HCT116 (cell line): ENCODE data around the gene C9orf43. TPM values are rescaled to one million over a fixed set of nuclear protein-coding genes. Genes with fewer than 3 reads are reported as not detected.
"Not testable (repeated sequence)": the region's sequence is repeated elsewhere in the genome, so short reads cannot be mapped to it uniquely, and the experiment has no call there.

Experiments used
- ATAC-seq: fragments of 200-7000 bp; cut with Tn5 transposase; 2 replicates; pipeline ENCODE4 v1.9.1; 2020; ENCODE audit warnings: mild to moderate bottlenecking, moderate library complexity
- BruUV-seq: library from RNA; stranded (reverse); fragments of 400-500 nt; replicated peaks from 2 replicates; lab custom pipeline; 2021; lab: Mats Ljungman, UMichigan
- CTCF ChIA-PET: fragments of 300-600 bp; sonication (Branson Sonifier 250); formaldehyde crosslinking; loops from one replicate; lab custom pipeline; 2021; ENCODE audit warnings: antibody characterized with exemption; lab: Charles Lee
- POLR2A ChIA-PET: fragments of 300-600, 350-600 bp; sonication (Branson Sonifier 250); formaldehyde crosslinking; loops from one replicate; lab custom pipeline; 2021; ENCODE audit warnings: antibody characterized with exemption; lab: Charles Lee
- RAD21 ChIA-PET, 2 experiments: fragments of 300-600 bp; sonication (Branson Sonifier 250); formaldehyde crosslinking; loops; one replicate each; lab custom pipeline; 2023; ENCODE audit warnings: low total read pairs in 2 of 2; ENCODE audit not compliant: uncharacterized antibody in 2 of 2, unreplicated experiment in 2 of 2, low non-redundant PET in 1 of 2; lab: Charles Lee
- DNase-seq: peaks from one replicate; pipeline ENCODE4 v3.0.0-alpha.2; 2010; ENCODE audit warnings: low read depth, low spot score
- H2AFZ ChIP-seq: fragments of 200-600 bp; shearing (Covaris generic), sonication (generic); 2 replicates; pipeline ENCODE4 v1.6.1; 2017; ENCODE audit warnings: low read depth, mixed run types, mixed read lengths, antibody characterized with exemption, low read length; ENCODE audit not compliant: poor library complexity, severe bottlenecking
- H3K27ac ChIP-seq: 2 replicates; pipeline ENCODE4 v1.5.1; 2012; ENCODE audit warnings: low read depth, low read length
- H3K27me3 ChIP-seq: fragments of 200-600 bp; sonication (generic); 2 replicates; pipeline ENCODE4 v1.6.1; 2016; ENCODE audit warnings: mixed run types, low read length, mixed read lengths; ENCODE audit not compliant: insufficient read depth
- H3K36me3 ChIP-seq, 2 experiments: fragments of 200-500 bp in 1 of 2; fragments of 200-600 bp in 1 of 2; sonication (Bioruptor generic) in 1 of 2; sonication (generic) in 1 of 2; 2 replicates each; pipeline versions ENCODE4 v1.5.1 to v1.6.1; 2014 to 2016; ENCODE audit warnings: low read length in 2 of 2, inconsistent platforms in 1 of 2, mixed read lengths in 1 of 2, mixed run types in 1 of 2; ENCODE audit not compliant: insufficient read depth in 2 of 2, control insufficient read depth in 1 of 2
- H3K4me1 ChIP-seq, 2 experiments: fragments of 200-600 bp in 1 of 2; sonication (generic) in 1 of 2; 2 replicates each; pipeline versions ENCODE4 v1.5.1 to v1.6.1; 2012 to 2017; ENCODE audit warnings: low read length in 2 of 2, inconsistent platforms in 1 of 2, mild to moderate bottlenecking in 1 of 2, mixed read lengths in 1 of 2, mixed run types in 1 of 2, moderate library complexity in 1 of 2; ENCODE audit not compliant: insufficient read depth in 2 of 2, control insufficient read depth in 1 of 2
- H3K4me2 ChIP-seq: fragments of 200-600 bp; sonication (generic); 2 replicates; pipeline ENCODE4 v1.6.1; 2017; ENCODE audit warnings: mixed run types, low read length, mixed read lengths
- H3K4me3 ChIP-seq, 2 experiments: fragments of 200-600 bp in 1 of 2; sonication (generic) in 1 of 2; replicated peaks in 1 of 2; 2 replicates each; pipeline ENCODE4 v1.5.1; 2011 to 2016; ENCODE audit warnings: low read length in 2 of 2, control low read depth in 1 of 2, low read depth in 1 of 2, mild to moderate bottlenecking in 1 of 2, mixed read lengths in 1 of 2, mixed run types in 1 of 2
- H3K79me2 ChIP-seq: fragments of 200-600 bp; sonication (generic); 2 replicates; pipeline ENCODE4 v1.6.1; 2017; ENCODE audit warnings: mild to moderate bottlenecking, mixed run types, low read length, moderate library complexity, mixed read lengths; ENCODE audit not compliant: insufficient read depth
- H3K9ac ChIP-seq: fragments of 200-600 bp; sonication (generic); 2 replicates; pipeline ENCODE4 v1.6.1; 2016; ENCODE audit warnings: low read length, mixed read lengths
- H3K9me2 ChIP-seq: fragments of 200-600 bp; sonication (generic), shearing (Covaris generic); 2 replicates; pipeline ENCODE4 v1.6.1; 2017; ENCODE audit warnings: mixed run types, mild to moderate bottlenecking, moderate library complexity; ENCODE audit not compliant: insufficient read depth
- H3K9me3 ChIP-seq, 2 experiments: fragments of 200-500 bp in 1 of 2; fragments of 200-600 bp in 1 of 2; sonication (Bioruptor generic) in 1 of 2; sonication (generic) in 1 of 2; 2 replicates each; pipeline ENCODE4 v1.6.1; 2014 to 2017; ENCODE audit warnings: low read length in 2 of 2, mixed read lengths in 2 of 2, inconsistent platforms in 1 of 2, low read depth in 1 of 2, mild to moderate bottlenecking in 1 of 2, mixed run types in 1 of 2, moderate library complexity in 1 of 2; ENCODE audit not compliant: control insufficient read depth in 1 of 2, insufficient read depth in 1 of 2
- H4K20me1 ChIP-seq: fragments of 200-600 bp; sonication (generic), shearing (Covaris generic); 2 replicates; pipeline ENCODE4 v1.6.1; 2017; ENCODE audit warnings: mixed run types, mild to moderate bottlenecking, moderate library complexity; ENCODE audit not compliant: insufficient read depth
- CEBPB ChIP-seq: IDR thresholded peaks from 2 replicates; pipeline ENCODE4 v1.6.1; 2012; ENCODE audit warnings: low read depth
- CTCF ChIP-seq, 3 experiments: fragments of 200-600 bp in 1 of 3; sonication (generic) in 1 of 3; IDR thresholded peaks in 2 of 3; conservative IDR thresholded peaks in 1 of 3; 2 replicates each; pipeline ENCODE4 v1.5.1; 2012 to 2017; ENCODE audit warnings: low read depth in 2 of 3, low read length in 2 of 3, antibody characterized with exemption in 1 of 3, borderline replicate concordance in 1 of 3, control low read depth in 1 of 3, mild to moderate bottlenecking in 1 of 3, mixed read lengths in 1 of 3, mixed run types in 1 of 3, moderate library complexity in 1 of 3; ENCODE audit not compliant: insufficient read depth in 1 of 3
- EZH2 ChIP-seq: fragments of 200-600 bp; sonication (generic); IDR thresholded peaks from 2 replicates; pipeline ENCODE4 v1.6.1; 2017; ENCODE audit warnings: antibody characterized with exemption, mixed run types
- MAX ChIP-seq: IDR thresholded peaks from 2 replicates; pipeline ENCODE4 v1.6.1; 2012
- POLR2AphosphoS5 ChIP-seq: IDR thresholded peaks from 2 replicates; pipeline ENCODE4 v1.6.1; 2011; ENCODE audit warnings: mild to moderate bottlenecking, low read depth, low read length, moderate library complexity
- SP1 ChIP-seq: IDR thresholded peaks from 2 replicates; pipeline ENCODE4 v1.6.1; 2012; ENCODE audit warnings: low read depth
- YY1 ChIP-seq: IDR thresholded peaks from 2 replicates; pipeline ENCODE4 v1.6.1; 2011; ENCODE audit warnings: low read length, low read depth, moderate library complexity, mild to moderate bottlenecking; ENCODE audit not compliant: insufficient replicate concordance; ENCODE audit errors: extremely low read depth
- intact Hi-C: fragments of 100-400 bp; cut with micrococcal nuclease; formaldehyde crosslinking; loops from 2 replicates; pipeline ENCODE4 v1.10.0; 2022
- total RNA-seq: library from RNA; stranded (reverse); gene quantifications from one replicate; pipeline ENCODE4 v1.2.1, GENCODE V29; 2021; ENCODE audit not compliant: unreplicated experiment
- TF ChIP-seq, protein P1 (sequence below): IDR thresholded peaks from 2 replicates; pipeline ENCODE4 v1.6.1; 2011; ENCODE audit warnings: mild to moderate bottlenecking, low read length, moderate library complexity; ENCODE audit not compliant: insufficient replicate concordance; ENCODE audit errors: extremely low read depth

Gene C9orf43
- total RNA-seq, 1 experiment from 2014 or later, result 0.71 TPM

DNA sequence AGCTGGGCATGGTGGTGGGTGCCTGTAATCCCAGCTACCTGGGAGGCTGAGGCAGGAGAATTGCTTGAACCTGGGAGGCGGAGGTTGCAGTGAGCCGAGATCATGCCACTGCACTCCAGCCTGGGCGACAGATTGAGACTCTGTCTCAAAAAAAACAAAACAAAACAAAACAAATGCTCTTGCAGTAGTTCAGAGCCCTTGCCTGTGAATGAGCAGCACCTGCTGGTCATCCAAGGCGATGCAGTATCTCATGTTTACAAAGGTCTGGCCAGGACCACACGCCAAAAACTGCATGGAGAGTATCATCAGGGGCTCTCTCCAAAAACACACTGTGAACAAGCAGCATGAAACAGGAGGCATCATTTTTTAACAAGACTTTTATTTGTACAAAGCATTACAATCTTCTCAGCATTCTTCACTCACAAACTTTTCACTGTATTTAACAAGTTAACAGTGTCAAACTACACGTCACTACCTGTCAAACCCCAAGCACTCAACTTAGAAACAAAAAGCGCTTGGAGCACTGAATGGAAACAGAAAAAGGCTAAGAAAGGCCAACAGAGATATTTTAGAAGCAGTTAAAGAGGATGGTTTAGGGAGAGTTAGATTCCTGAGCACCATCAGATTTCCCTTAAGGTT lies 3.6 kb upstream of the C9orf43 start:
- H3K9ac ChIP-seq, POLR2A ChIA-PET, H3K4me3 ChIP-seq, H4K20me1 ChIP-seq, H3K9me2 ChIP-seq: not testable (repeated sequence)
- ATAC-seq, result peak; percentile 46
- intact Hi-C loops, result loop anchor here (1.0 kb wide), 2 partner anchors 98 to 133 kb away; no protein-coding TSS in a partner anchor
- peak; percentile 29 for TF ChIP-seq YY1
- TF ChIP-seq CTCF (IDR thresholded peaks at IDR 0.05 in 2 of 3, conservative IDR thresholded peaks at IDR 0.05 in 1 of 3; ENCODE audit: borderline replicate concordance in 1 of 3, insufficient read depth in 1 of 3, low read depth in 2 of 3, low read length in 2 of 3), result peak in 2 of 3 experiments; percentile 61 to 75; a peak in 4 of 6 replicates
- TF ChIP-seq, all 23 proteins: peak for 2; not testable (repeated sequence) for 21
- H3K9me3 ChIP-seq, H3K27ac ChIP-seq, H3K27me3 ChIP-seq, H3K4me2 ChIP-seq, H2AFZ ChIP-seq, BruUV-seq, CTCF ChIA-PET: not testable (repeated sequence)
- Histone ChIP-seq H3K36me3 (peaks cover 12 to 20% of the 10 kb centered on the region in 2 experiments; a peak in 3 of 4 replicates), H3K79me2 (peaks cover 33% of the 10 kb centered on the region), H3K4me1 (peaks cover 6 to 17% of the 10 kb centered on the region in 2 experiments)
- DNase-seq, result peak; percentile 48
- RAD21 ChIA-PET, result interaction anchor here in 1 of 2 experiments (1.0 kb wide), 1 partner anchor 251 kb away, joined by 3 read pairs; no protein-coding TSS in a partner anchor

DNA sequence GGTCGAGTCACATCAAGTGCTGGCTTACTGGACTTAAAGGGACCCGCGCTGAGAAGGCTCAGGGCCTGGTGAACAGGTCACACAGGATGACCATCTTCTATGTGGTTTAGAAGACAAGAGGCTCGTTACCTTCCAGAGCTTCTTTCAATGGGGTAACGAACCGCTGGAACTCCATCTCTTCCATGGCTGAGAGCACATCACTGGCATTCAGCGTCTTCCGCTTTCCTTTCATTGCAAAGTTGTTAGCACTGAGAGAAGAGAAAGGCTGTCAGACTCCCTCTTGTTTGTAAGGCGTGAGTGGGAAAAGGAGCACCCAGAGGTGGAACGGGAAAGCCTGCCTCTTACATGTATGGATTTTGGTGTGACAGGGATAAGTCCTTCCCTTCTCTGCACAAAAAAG lies 1.1 kb upstream of the C9orf43 start:
- Histone ChIP-seq H3K9ac (peak overlapping the region; percentile 92), H3K9me2 (no peaks in the 10 kb centered on the region), H3K27me3 (no peaks in the 10 kb centered on the region), H3K36me3 (peaks cover 12 to 20% of the 10 kb centered on the region in 2 experiments; a peak in 3 of 4 replicates), H4K20me1 (peaks cover 3% of the 10 kb centered on the region; the same call in 1 of the 2 replicates), H3K4me1 (peaks cover 6 to 17% of the 10 kb centered on the region in 2 experiments), H2AFZ (no peak overlapping the region), H3K9me3 (no peaks in the 10 kb centered on the region), H3K79me2 (peaks cover 33% of the 10 kb centered on the region), H3K4me2 (peak overlapping the region; percentile 83), H3K4me3 (peak overlapping the region; percentile 95 to 98), H3K27ac (peak overlapping the region; percentile 89)
- ChIA-PET POLR2A (interaction anchor here (0.8 to 1.9 kb wide), 7 partner anchors 8 to 188 kb away, joined by 3 to 13 read pairs (median 6); partner anchors contain the start of genes ALAD, CDC26, FKBP15 and PRPF4), RAD21 (interaction anchor here in 1 of 2 experiments (1.0 kb wide), 1 partner anchor 33 kb away, joined by 3 read pairs; the partner anchor contains the start of gene HDHD3), CTCF (interaction anchor here (1.0 to 2.0 kb wide), 4 partner anchors 8 to 246 kb away, joined by 3 to 19 read pairs (median 4); partner anchors contain the start of genes ALAD, CDC26 and PRPF4)
- BruUV-seq, result no TSS peak
- ATAC-seq, result no peak
- no peak for TF ChIP-seq POLR2AphosphoS5
- TF ChIP-seq, protein P1, sequence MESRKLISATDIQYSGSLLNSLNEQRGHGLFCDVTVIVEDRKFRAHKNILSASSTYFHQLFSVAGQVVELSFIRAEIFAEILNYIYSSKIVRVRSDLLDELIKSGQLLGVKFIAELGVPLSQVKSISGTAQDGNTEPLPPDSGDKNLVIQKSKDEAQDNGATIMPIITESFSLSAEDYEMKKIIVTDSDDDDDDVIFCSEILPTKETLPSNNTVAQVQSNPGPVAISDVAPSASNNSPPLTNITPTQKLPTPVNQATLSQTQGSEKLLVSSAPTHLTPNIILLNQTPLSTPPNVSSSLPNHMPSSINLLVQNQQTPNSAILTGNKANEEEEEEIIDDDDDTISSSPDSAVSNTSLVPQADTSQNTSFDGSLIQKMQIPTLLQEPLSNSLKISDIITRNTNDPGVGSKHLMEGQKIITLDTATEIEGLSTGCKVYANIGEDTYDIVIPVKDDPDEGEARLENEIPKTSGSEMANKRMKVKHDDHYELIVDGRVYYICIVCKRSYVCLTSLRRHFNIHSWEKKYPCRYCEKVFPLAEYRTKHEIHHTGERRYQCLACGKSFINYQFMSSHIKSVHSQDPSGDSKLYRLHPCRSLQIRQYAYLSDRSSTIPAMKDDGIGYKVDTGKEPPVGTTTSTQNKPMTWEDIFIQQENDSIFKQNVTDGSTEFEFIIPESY, result no peak
- TF ChIP-seq CTCF (IDR thresholded peaks at IDR 0.05 in 2 of 3, conservative IDR thresholded peaks at IDR 0.05 in 1 of 3; ENCODE audit: borderline replicate concordance in 1 of 3, insufficient read depth in 1 of 3, low read depth in 2 of 3, low read length in 2 of 3), result no peak
- TF ChIP-seq EZH2, result no peak
- no peak for TF ChIP-seq SP1
- no peak for TF ChIP-seq CEBPB
- TF ChIP-seq MAX, result no peak
- no peak for DNase-seq
- intact Hi-C loops, result no loop called here
